ENCODE data around the gene NRL. TPM values are rescaled to one million over a fixed set of nuclear protein-coding genes. Genes with fewer than 3 reads are reported as not detected.

NRL gene
- total RNA-seq, 2 experiments from 2014 or later: 2.1 to 2.4 TPM

GRCh38 chr14:24084440-24084839, 30.3 kb downstream of the NRL start:
- Mint-ChIP-seq H3K4me3 (no peak overlapping the region), H3K9me3 (no peaks in the 10 kb centered on the region), H3K4me1 (peaks cover 21% of the 10 kb centered on the region), H3K27me3 (peaks cover 11% of the 10 kb centered on the region), H3K36me3 (ENCODE audit: low read depth) (no peaks in the 10 kb centered on the region), H3K27ac (no peak overlapping the region)
- no peak for DNase-seq
- CTCF ChIA-PET: interaction anchor here (0.7 to 3.1 kb wide), 3 partner anchors 10 to 24 kb away, joined by 3 to 9 read pairs (median 3); partner anchors contain the start of gene PCK2
- POLR2A ChIA-PET: interaction anchor here (1.1 to 3.2 kb wide), 3 partner anchors 8 to 30 kb away, joined by 4 to 13 read pairs (median 9); partner anchors contain the start of genes DCAF11, NRL and PCK2

DNA sequence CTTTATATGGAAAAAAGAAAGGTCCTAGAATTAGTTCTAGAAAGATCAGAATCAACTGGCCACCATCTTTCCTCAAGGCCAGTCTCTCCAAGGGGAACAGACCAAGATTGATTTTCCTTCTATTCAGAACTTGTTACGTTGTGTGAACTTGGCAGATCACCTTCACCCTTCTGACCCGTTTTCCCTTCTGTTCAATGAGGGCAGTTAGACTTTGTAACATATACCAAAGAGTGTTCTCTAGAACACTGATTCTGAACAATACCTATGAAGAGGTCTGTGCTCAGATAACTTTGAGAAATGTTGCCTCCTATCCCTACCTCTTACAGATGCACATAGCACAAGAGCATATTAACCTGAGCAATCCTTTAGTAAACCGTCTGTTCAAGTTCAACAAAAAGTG, 31.3 kb downstream of the NRL start:
- no peak for DNase-seq
- H3K36me3 Mint-ChIP-seq (ENCODE audit: low read depth): no peaks in the 10 kb centered on the region
- H3K27me3 Mint-ChIP-seq: peaks cover 11% of the 10 kb centered on the region
- no peak overlapping the region for H3K27ac Mint-ChIP-seq
- ChIA-PET CTCF (interaction anchor here (3.6 kb wide), 1 partner anchor 25 kb away, joined by 33 read pairs; no protein-coding TSS in a partner anchor), POLR2A (interaction anchor here (0.9 to 5.1 kb wide), 2 partner anchors 10 to 31 kb away, joined by 4 to 105 read pairs; partner anchors contain the start of genes DCAF11, NRL and PCK2)
- H3K9me3 Mint-ChIP-seq: no peaks in the 10 kb centered on the region
- H3K4me1 Mint-ChIP-seq: peaks cover 25% of the 10 kb centered on the region
- no peak overlapping the region for H3K4me3 Mint-ChIP-seq

- Mint-ChIP-seq H3K36me3 (ENCODE audit: low read depth) (no peaks in the 10 kb centered on the region), H3K27ac (no peak overlapping the region), H3K27me3 (peaks cover 11% of the 10 kb centered on the region), H3K4me1 (peaks cover 25% of the 10 kb centered on the region), H3K9me3 (no peaks in the 10 kb centered on the region), H3K4me3 (peak overlapping the region; percentile 74)
- ChIA-PET POLR2A (interaction anchor here (0.9 to 5.1 kb wide), 11 partner anchors 8 to 78 kb away, joined by 3 to 105 read pairs (median 9); partner anchors contain the start of genes DCAF11, EMC9, IRF9 and NRL), CTCF (interaction anchor here (3.6 to 4.3 kb wide), 3 partner anchors 10 to 26 kb away, joined by 33 to 82 read pairs (median 41); partner anchors contain the start of gene PCK2)
- no peak for DNase-seq
Observed at GRCh38 chr14:24082411-24083080, 32.2 kb downstream of the NRL start.

GRCh38 chr14:24081739-24082211, 33.0 kb downstream of the NRL start:
- DNase-seq: no peak
- Mint-ChIP-seq H3K27me3 (peaks cover 11% of the 10 kb centered on the region), H3K4me3 (peak overlapping the region; percentile 74), H3K4me1 (peaks cover 26% of the 10 kb centered on the region), H3K36me3 (ENCODE audit: low read depth) (no peaks in the 10 kb centered on the region), H3K9me3 (no peaks in the 10 kb centered on the region), H3K27ac (peak overlapping the region; percentile 64)
- ChIA-PET POLR2A (interaction anchor here (1.1 to 5.1 kb wide), 15 partner anchors 8 to 79 kb away, joined by 3 to 105 read pairs (median 9); partner anchors contain the start of genes DCAF11, IRF9, NRL and PCK2), CTCF (interaction anchor here (1.1 to 4.3 kb wide), 6 partner anchors 11 to 66 kb away, joined by 3 to 82 read pairs (median 20); partner anchors contain the start of genes PCK2 and RNF31)

- H3K9me3 Mint-ChIP-seq: no peaks in the 10 kb centered on the region
- H3K4me1 Mint-ChIP-seq: peaks cover 32% of the 10 kb centered on the region
- peaks cover 11% of the 10 kb centered on the region for H3K27me3 Mint-ChIP-seq
- ChIA-PET POLR2A (interaction anchor here (0.7 to 5.1 kb wide), 22 partner anchors 9 to 162 kb away, joined by 3 to 105 read pairs (median 6); partner anchors contain the start of genes CPNE6, DCAF11, DHRS4L2 and EMC9), CTCF (interaction anchor here (0.7 to 4.3 kb wide), 14 partner anchors 10 to 252 kb away, joined by 3 to 82 read pairs (median 4); partner anchors contain the start of genes CARMIL3, CPNE6, IRF9 and PCK2)
- no peaks in the 10 kb centered on the region for H3K36me3 Mint-ChIP-seq (ENCODE audit: low read depth)
- peak overlapping the region; percentile 75 for H3K27ac Mint-ChIP-seq
- peak; percentile 83 for DNase-seq
- H3K4me3 Mint-ChIP-seq: peak overlapping the region; percentile 74
Observed at GRCh38 chr14:24080888-24081738, 33.6 kb downstream of the NRL start.

DNA sequence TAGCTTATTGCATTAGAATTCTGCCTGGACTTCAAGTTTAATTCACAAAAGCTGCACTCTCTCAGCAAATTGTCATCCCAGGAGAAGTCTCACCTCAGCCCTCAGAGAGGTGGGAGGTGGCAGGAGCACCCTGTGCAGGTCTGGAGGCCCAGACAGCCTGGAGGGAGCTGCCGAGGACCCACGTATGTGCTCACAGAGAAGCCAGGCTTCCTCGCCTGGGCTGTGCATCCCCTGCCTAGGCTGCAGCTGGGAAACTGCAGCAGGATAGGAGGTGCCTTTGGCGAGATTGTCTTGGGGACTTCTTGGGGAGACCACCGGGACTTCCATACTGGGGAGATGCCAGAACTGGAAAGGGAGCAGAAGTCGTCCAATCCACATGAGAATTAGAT, 34.6 kb downstream of the NRL start:
- ChIA-PET POLR2A (interaction anchor here (0.7 to 5.1 kb wide), 18 partner anchors 9 to 350 kb away, joined by 3 to 105 read pairs (median 6); partner anchors contain the start of genes CPNE6, DCAF11, DHRS4L2 and EMC9), CTCF (interaction anchor here (0.7 to 4.3 kb wide), 11 partner anchors 9 to 253 kb away, joined by 3 to 82 read pairs (median 4); partner anchors contain the start of genes CPNE6, IRF9 and PCK2)
- DNase-seq: no peak
- Mint-ChIP-seq H3K27me3 (peaks cover 11% of the 10 kb centered on the region), H3K27ac (no peak overlapping the region), H3K9me3 (no peaks in the 10 kb centered on the region), H3K36me3 (ENCODE audit: low read depth) (no peaks in the 10 kb centered on the region), H3K4me1 (peaks cover 41% of the 10 kb centered on the region), H3K4me3 (peak overlapping the region; percentile 48)

GRCh38 chr14:24079491-24080141, 35.1 kb downstream of the NRL start:
- Mint-ChIP-seq H3K36me3 (ENCODE audit: low read depth) (no peaks in the 10 kb centered on the region), H3K4me3 (no peak overlapping the region), H3K4me1 (peaks cover 42% of the 10 kb centered on the region), H3K27me3 (peaks cover 11% of the 10 kb centered on the region), H3K9me3 (no peaks in the 10 kb centered on the region), H3K27ac (no peak overlapping the region)
- no peak for DNase-seq
- ChIA-PET POLR2A (interaction anchor here (0.7 to 5.1 kb wide), 14 partner anchors 8 to 351 kb away, joined by 3 to 105 read pairs (median 11); partner anchors contain the start of genes CPNE6, DCAF11, EMC9 and IRF9), CTCF (interaction anchor here (1.0 to 4.3 kb wide), 7 partner anchors 13 to 253 kb away, joined by 3 to 82 read pairs (median 8); partner anchors contain the start of genes IRF9 and PCK2)

DNA sequence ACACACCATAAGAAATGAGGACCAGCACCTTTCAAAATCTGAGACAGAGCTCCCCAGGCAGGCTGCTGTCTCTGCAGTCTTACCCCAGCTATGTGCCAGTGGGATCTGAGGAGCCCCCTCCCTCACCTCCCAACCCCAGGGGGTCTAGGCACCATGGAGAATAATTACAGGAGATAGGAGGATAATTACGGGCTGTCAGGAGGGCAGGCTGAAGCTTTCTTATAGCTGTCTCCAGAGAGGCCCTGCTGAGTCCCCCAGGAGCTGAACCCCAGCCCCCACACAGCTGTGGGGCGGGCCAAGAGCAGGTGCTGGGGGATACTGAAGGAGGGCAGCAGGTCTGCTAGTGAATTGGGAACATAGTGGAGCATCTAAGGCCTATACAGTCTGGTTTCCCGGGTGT, 36.6 kb downstream of the NRL start:
- H3K9me3 Mint-ChIP-seq: no peaks in the 10 kb centered on the region
- peaks cover 8% of the 10 kb centered on the region for H3K27me3 Mint-ChIP-seq
- peaks cover 42% of the 10 kb centered on the region for H3K4me1 Mint-ChIP-seq
- H3K4me3 Mint-ChIP-seq: no peak overlapping the region
- no peak overlapping the region for H3K27ac Mint-ChIP-seq
- ChIA-PET CTCF (interaction anchor here (0.6 to 1.4 kb wide), 2 partner anchors 11 to 20 kb away, joined by 5 read pairs; no protein-coding TSS in a partner anchor), POLR2A (interaction anchor here (0.7 kb wide), 1 partner anchor 10 kb away, joined by 3 read pairs; no protein-coding TSS in a partner anchor)
- DNase-seq: no peak
- H3K36me3 Mint-ChIP-seq (ENCODE audit: low read depth): no peaks in the 10 kb centered on the region

GRCh38 chr14:24077086-24077485, 37.7 kb downstream of the NRL start:
- no peak for DNase-seq
- Mint-ChIP-seq H3K4me3 (no peak overlapping the region), H3K27me3 (peaks cover 3% of the 10 kb centered on the region), H3K4me1 (peaks cover 38% of the 10 kb centered on the region), H3K36me3 (ENCODE audit: low read depth) (no peaks in the 10 kb centered on the region), H3K9me3 (no peaks in the 10 kb centered on the region), H3K27ac (no peak overlapping the region)
- ChIA-PET CTCF (interaction anchor here (0.8 to 4.6 kb wide), 3 partner anchors 13 to 32 kb away, joined by 3 to 21 read pairs (median 5); no protein-coding TSS in a partner anchor), POLR2A (interaction anchor here (3.0 kb wide), 1 partner anchor 37 kb away, joined by 9 read pairs; the partner anchor contains the start of genes DCAF11 and NRL)

- H3K36me3 Mint-ChIP-seq (ENCODE audit: low read depth): no peaks in the 10 kb centered on the region
- no peaks in the 10 kb centered on the region for H3K9me3 Mint-ChIP-seq
- H3K4me1 Mint-ChIP-seq: peaks cover 34% of the 10 kb centered on the region
- H3K4me3 Mint-ChIP-seq: no peak overlapping the region
- no peak overlapping the region for H3K27ac Mint-ChIP-seq
- POLR2A ChIA-PET: interaction anchor here (1.2 to 3.0 kb wide), 3 partner anchors 15 to 38 kb away, joined by 3 to 9 read pairs (median 7); partner anchors contain the start of genes DCAF11 and NRL
- CTCF ChIA-PET: interaction anchor here (1.0 to 4.6 kb wide), 2 partner anchors 14 to 18 kb away, joined by 11 to 21 read pairs; no protein-coding TSS in a partner anchor
- DNase-seq: no peak
- no peaks in the 10 kb centered on the region for H3K27me3 Mint-ChIP-seq
Observed at GRCh38 chr14:24076302-24076601, 38.5 kb downstream of the NRL start.

GRCh38 chr14:24075485-24076301, 39.1 kb downstream of the NRL start:
- no peaks in the 10 kb centered on the region for H3K36me3 Mint-ChIP-seq (ENCODE audit: low read depth)
- H3K4me1 Mint-ChIP-seq: peaks cover 30% of the 10 kb centered on the region
- CTCF ChIA-PET: interaction anchor here (0.7 to 4.6 kb wide), 6 partner anchors 10 to 33 kb away, joined by 3 to 21 read pairs (median 4); no protein-coding TSS in a partner anchor
- H3K27ac Mint-ChIP-seq: no peak overlapping the region
- no peaks in the 10 kb centered on the region for H3K9me3 Mint-ChIP-seq
- POLR2A ChIA-PET: interaction anchor here (0.7 to 3.0 kb wide), 6 partner anchors 15 to 138 kb away, joined by 3 to 9 read pairs (median 5); partner anchors contain the start of genes DCAF11, IRF9 and NRL
- H3K27me3 Mint-ChIP-seq: peaks cover 3% of the 10 kb centered on the region
- DNase-seq: no peak
- H3K4me3 Mint-ChIP-seq: no peak overlapping the region
